BLaER1 treated with 17β-estradiol and CSF1 and Interleukin-3, amounts not matched to agents 10 nM and 100 nM (cell line): ENCODE data around the gene BCL3.

Experiments
- H3K27ac ChIP-seq, 11 experiments: shearing (Covaris generic); formaldehyde crosslinking; 2 replicates each; pipeline ENCODE4 v1.8.1; 2022
- H3K27me3 ChIP-seq, 11 experiments: shearing (Covaris generic); formaldehyde crosslinking; 2 replicates each; pipeline ENCODE4 v1.8.1; 2022
- H3K36me3 ChIP-seq, 11 experiments: shearing (Covaris generic); formaldehyde crosslinking; 2 replicates each; pipeline ENCODE4 v1.8.1; 2022
- H3K4me1 ChIP-seq, 10 experiments: shearing (Covaris generic); formaldehyde crosslinking; 2 replicates each; pipeline ENCODE4 v1.8.1; 2022
- H3K4me2 ChIP-seq, 11 experiments: shearing (Covaris generic); formaldehyde crosslinking; 2 replicates each; pipeline ENCODE4 v1.8.1; 2022
- H3K4me3 ChIP-seq, 10 experiments: shearing (Covaris generic); formaldehyde crosslinking; 2 replicates each; pipeline ENCODE4 v1.8.1; 2022
- H3K9ac ChIP-seq, 11 experiments: shearing (Covaris generic); formaldehyde crosslinking; 2 replicates each; pipeline ENCODE4 v1.8.1; 2022
- H3K9me3 ChIP-seq, 11 experiments: shearing (Covaris generic); formaldehyde crosslinking; replicated peaks in 1 of 11; 2 replicates each; pipeline ENCODE4 v1.8.1; 2022
- H4K20me1 ChIP-seq, 11 experiments: shearing (Covaris generic); formaldehyde crosslinking; 2 replicates each; pipeline ENCODE4 v1.8.1; 2022
- Cebpa-rat ChIP-seq, 11 experiments: shearing (Covaris generic); IDR thresholded peaks; 2 replicates each; pipeline ENCODE4 v1.8.1; 2022

Gene BCL3

GRCh38 chr19:44748426-44749254 is at the start of gene BCL3:
TSS of gene BCL3 (plus strand) at chr19:44748708. CDS start at chr19:44748791, 83 bp downstream.
- H3K27me3 ChIP-seq = no peaks in the 10 kb centered on the region
- H3K9ac ChIP-seq = peak within 1 kb of the TSS; percentile 84 to 100 (median 96)

DNA sequence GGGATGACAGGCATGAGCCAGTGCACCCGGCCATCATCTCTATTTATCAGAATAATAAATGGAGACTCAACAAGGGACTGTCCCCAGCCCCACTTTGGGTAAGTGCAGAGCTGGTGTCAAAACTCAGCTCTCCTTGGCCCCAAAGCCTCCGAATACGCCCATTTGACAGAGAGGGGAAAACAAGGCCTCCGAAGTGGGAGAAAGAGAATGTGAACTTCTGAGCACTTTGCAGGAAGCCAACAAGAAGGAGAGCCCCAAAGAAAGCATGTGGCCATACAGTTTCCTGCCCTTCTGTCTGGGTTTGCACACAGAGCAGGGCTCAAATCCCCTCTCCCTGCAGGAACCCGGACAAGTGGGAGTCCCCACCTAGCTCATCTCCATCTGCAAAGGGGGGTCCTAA is 48.0 kb upstream of the BCL3 start:
- H3K27me3 ChIP-seq = 0 out of 22 replicates have a peak, but pooled peaks cover 0 to 4% (median 0%) of the 10 kb centered on the region in 11 experiments
- no peaks in the 10 kb centered on the region for H3K9me3 ChIP-seq
- no peak overlapping the region for H3K27ac ChIP-seq
- H4K20me1 ChIP-seq = no peaks in the 10 kb centered on the region
- peaks cover 12 to 27% (median 23%) of the 10 kb centered on the region in 10 experiments for H3K4me1 ChIP-seq
- no peak overlapping the region for H3K4me3 ChIP-seq
- H3K36me3 ChIP-seq = no peaks in the 10 kb centered on the region
- no peak overlapping the region for H3K9ac ChIP-seq
- no peak for TF ChIP-seq Cebpa-rat (IDR thresholded peaks at IDR 0.05)
- H3K4me2 ChIP-seq = no peak overlapping the region

More at GRCh38 chr19:44748426-44749254, at the start of gene BCL3:
- peaks cover 0 to 25% (median 15%) of the 10 kb centered on the region in 11 experiments; a peak in 13 of 22 replicates for H4K20me1 ChIP-seq
- H3K4me2 ChIP-seq = peak within 1 kb of the TSS; percentile 85 to 100 (median 99)
- peak within 1 kb of the TSS; percentile 68 to 100 (median 94) for H3K4me3 ChIP-seq
- peaks cover 43 to 75% (median 62%) of the 10 kb centered on the region in 10 experiments for H3K4me1 ChIP-seq
- peak within 1 kb of the TSS; percentile 76 to 100 (median 96) for H3K27ac ChIP-seq
- H3K36me3 ChIP-seq = peaks cover 4 to 39% (median 32%) of the 10 kb centered on the region in 11 experiments; a peak in 17 of 22 replicates
- TF ChIP-seq Cebpa-rat (IDR thresholded peaks at IDR 0.05) = no peak
- no peaks in the 10 kb centered on the region for H3K9me3 ChIP-seq

DNA sequence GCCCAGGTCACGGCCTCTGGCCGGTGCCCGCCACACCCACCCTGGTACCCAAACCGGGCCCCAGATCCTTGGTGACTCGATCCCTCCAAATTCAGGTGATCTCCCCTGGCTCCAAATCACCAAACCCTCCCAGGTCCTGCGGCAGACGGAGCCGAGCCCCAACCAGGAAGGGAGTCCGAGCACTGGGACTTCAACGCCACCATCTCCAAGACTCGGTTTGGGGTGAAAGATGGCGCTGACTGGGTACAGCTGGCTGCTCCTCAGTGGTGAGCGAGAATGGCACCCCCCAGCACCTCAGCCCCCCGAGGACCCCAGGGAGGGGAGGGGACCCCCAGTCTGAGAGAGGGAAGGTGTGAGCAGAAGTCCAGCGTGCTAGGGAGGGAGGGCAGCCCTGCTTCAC is 47.3 kb upstream of the BCL3 start:
- peaks cover 12 to 24% (median 21%) of the 10 kb centered on the region in 10 experiments for H3K4me1 ChIP-seq
- H3K4me2 ChIP-seq = no peak overlapping the region
- H3K4me3 ChIP-seq = no peak overlapping the region
- no peak for TF ChIP-seq Cebpa-rat (IDR thresholded peaks at IDR 0.05)
- no peak overlapping the region for H3K27ac ChIP-seq
- H4K20me1 ChIP-seq = no peaks in the 10 kb centered on the region
- no peaks in the 10 kb centered on the region for H3K36me3 ChIP-seq
- no peak overlapping the region for H3K9ac ChIP-seq
- no peaks in the 10 kb centered on the region for H3K9me3 ChIP-seq
- H3K27me3 ChIP-seq = 0 out of 22 replicates have a peak, but pooled peaks cover 0 to 4% (median 0%) of the 10 kb centered on the region in 11 experiments

DNA sequence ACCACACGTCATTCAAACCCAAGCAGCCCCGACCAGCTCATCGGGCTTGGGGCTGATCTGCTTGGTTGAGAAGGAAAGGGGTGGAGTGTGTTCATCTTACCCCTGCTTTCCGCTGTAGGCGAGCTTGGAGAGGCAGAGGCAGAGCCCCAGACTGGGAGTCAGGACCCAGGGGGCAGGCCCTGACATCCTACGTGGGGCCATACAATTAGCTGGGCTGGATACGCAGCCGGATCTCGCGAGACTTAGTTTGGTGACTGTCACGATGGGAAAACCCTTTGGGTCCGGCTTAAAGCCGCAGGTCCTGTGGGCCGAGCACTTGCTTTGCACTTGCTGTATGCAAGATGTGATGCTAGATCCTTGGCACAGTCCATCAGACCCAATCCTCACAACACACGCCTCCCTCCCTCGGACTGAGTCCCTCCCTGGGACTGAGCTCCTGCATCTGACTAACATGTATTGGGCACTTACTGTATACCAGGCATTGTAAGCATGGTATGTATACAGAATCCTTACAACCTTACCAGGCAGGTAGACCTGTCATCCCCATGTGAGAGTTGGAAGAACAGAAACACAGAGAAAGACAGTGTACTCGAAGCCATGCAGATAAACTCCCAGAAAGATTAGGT is 45.8 kb upstream of the BCL3 start:
- Histone ChIP-seq H3K4me3 (no peak overlapping the region), H3K4me2 (no peak overlapping the region), H3K9me3 (no peaks in the 10 kb centered on the region), H4K20me1 (no peaks in the 10 kb centered on the region), H3K27ac (no peak overlapping the region), H3K9ac (no peak overlapping the region), H3K36me3 (no peaks in the 10 kb centered on the region), H3K4me1 (peaks cover 3 to 12% (median 10%) of the 10 kb centered on the region in 10 experiments), H3K27me3 (no peaks in the 10 kb centered on the region)
- no peak for TF ChIP-seq Cebpa-rat (IDR thresholded peaks at IDR 0.05)

GRCh38 chr19:44703336-44704078 is 45.0 kb upstream of the BCL3 start:
- Histone ChIP-seq H3K9ac (no peak overlapping the region), H4K20me1 (no peaks in the 10 kb centered on the region), H3K9me3 (no peaks in the 10 kb centered on the region), H3K36me3 (no peaks in the 10 kb centered on the region), H3K27ac (no peak overlapping the region), H3K4me1 (peaks cover 0 to 3% (median 1%) of the 10 kb centered on the region in 10 experiments; a peak in 6 of 20 replicates), H3K4me2 (no peak overlapping the region), H3K4me3 (no peak overlapping the region), H3K27me3 (no peaks in the 10 kb centered on the region)
- no peak for TF ChIP-seq Cebpa-rat (IDR thresholded peaks at IDR 0.05)

DNA sequence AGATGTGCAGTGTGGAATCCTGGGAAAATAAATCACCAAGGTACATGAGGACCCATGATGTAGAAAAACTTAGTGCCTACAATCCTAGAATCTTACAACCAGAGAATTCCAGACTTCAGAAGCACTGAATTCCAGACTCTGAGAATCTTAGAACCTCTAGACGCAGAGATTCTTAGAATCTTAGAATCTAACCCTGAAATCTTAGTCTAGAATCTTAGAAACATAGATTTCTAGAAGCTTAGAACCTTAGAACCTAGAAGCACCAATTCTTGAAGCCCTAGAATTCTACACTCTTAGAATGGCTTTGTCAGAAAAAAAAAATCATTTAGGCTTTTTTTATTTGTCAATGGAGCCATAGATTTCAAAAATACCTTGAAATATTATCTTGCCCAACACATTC is 43.5 kb upstream of the BCL3 start:
- Histone ChIP-seq H3K27me3 (no peaks in the 10 kb centered on the region), H3K4me2 (no peak overlapping the region), H3K9ac (no peak overlapping the region), H4K20me1 (no peaks in the 10 kb centered on the region), H3K27ac (no peak overlapping the region), H3K9me3 (no peaks in the 10 kb centered on the region), H3K4me1 (peaks cover 0 to 3% (median 1%) of the 10 kb centered on the region in 10 experiments; a peak in 7 of 20 replicates), H3K36me3 (no peaks in the 10 kb centered on the region), H3K4me3 (no peak overlapping the region)
- TF ChIP-seq Cebpa-rat (IDR thresholded peaks at IDR 0.05) = no peak

GRCh38 chr19:44705502-44706010 is 43.0 kb upstream of the BCL3 start:
- H3K27ac ChIP-seq = no peak overlapping the region

DNA sequence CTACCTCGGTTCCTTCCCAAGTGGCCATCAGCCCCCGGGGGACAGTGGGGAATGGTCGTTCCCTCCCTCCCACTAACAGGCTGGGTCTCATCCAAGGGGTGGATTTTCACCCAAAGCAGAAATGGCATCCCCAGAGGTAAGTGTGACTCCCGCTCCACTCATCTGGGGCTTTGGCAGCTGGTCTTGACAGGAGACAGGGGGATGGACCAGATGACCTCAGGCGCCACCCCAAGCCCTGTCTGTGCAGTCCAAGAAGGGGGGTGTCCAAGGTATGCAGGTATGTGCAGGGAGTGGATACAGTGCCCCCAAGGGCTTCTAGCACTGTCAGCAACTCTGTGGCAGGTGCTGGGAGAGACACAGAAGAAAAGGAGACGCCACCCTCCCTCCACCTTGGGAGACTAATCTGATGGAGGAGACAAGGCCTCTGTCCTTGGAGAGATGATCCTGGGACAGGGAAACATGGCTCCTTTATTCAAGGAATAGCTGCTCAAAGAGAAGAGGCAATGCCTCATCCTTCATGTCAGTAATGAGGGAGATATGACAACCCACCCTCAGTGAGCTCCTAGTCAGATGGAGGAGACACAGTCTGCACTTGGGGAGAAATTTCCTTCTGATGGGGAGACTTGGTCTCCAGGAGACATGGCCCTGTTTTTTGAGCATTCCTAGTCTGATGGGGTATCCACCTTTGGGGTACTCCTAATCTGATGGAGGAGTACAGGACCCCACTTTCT is 41.8 kb upstream of the BCL3 start:
- Histone ChIP-seq H3K27ac (no peak overlapping the region), H3K27me3 (no peaks in the 10 kb centered on the region), H4K20me1 (no peaks in the 10 kb centered on the region), H3K9ac (no peak overlapping the region), H3K9me3 (no peaks in the 10 kb centered on the region), H3K4me3 (no peak overlapping the region), H3K4me2 (no peak overlapping the region), H3K4me1 (peaks cover 0 to 15% (median 11%) of the 10 kb centered on the region in 10 experiments; a peak in 17 of 20 replicates), H3K36me3 (no peaks in the 10 kb centered on the region)
- TF ChIP-seq Cebpa-rat (IDR thresholded peaks at IDR 0.05) = no peak

More at GRCh38 chr19:44705502-44706010, 43.0 kb upstream of the BCL3 start:
- Histone ChIP-seq H3K9me3 (no peaks in the 10 kb centered on the region), H3K4me1 (peaks cover 0 to 9% (median 7%) of the 10 kb centered on the region in 10 experiments; a peak in 17 of 20 replicates), H4K20me1 (no peaks in the 10 kb centered on the region), H3K4me3 (no peak overlapping the region), H3K4me2 (no peak overlapping the region), H3K36me3 (no peaks in the 10 kb centered on the region), H3K27me3 (no peaks in the 10 kb centered on the region), H3K9ac (no peak overlapping the region)
- TF ChIP-seq Cebpa-rat (IDR thresholded peaks at IDR 0.05) = no peak
